Measurements from ENCODE around the gene MOK.

Gene MOK

GRCh38 chr14:102225386-102225785, 79.6 kb downstream of the MOK start:
- H3K4me3 ChIP-seq (replicated peaks; ENCODE audit: low read depth, low read length), result no peak overlapping the region
- DNase-seq (ENCODE audit: low read depth), result no peak
- TF ChIP-seq, protein P1, sequence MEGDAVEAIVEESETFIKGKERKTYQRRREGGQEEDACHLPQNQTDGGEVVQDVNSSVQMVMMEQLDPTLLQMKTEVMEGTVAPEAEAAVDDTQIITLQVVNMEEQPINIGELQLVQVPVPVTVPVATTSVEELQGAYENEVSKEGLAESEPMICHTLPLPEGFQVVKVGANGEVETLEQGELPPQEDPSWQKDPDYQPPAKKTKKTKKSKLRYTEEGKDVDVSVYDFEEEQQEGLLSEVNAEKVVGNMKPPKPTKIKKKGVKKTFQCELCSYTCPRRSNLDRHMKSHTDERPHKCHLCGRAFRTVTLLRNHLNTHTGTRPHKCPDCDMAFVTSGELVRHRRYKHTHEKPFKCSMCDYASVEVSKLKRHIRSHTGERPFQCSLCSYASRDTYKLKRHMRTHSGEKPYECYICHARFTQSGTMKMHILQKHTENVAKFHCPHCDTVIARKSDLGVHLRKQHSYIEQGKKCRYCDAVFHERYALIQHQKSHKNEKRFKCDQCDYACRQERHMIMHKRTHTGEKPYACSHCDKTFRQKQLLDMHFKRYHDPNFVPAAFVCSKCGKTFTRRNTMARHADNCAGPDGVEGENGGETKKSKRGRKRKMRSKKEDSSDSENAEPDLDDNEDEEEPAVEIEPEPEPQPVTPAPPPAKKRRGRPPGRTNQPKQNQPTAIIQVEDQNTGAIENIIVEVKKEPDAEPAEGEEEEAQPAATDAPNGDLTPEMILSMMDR (IDR thresholded peaks at IDR 0.05; ENCODE audit: low read length, missing control alignments), result no peak

- DNase-seq (ENCODE audit: low read depth), result no peak
- TF ChIP-seq, protein P1 (IDR thresholded peaks at IDR 0.05; ENCODE audit: low read length, missing control alignments), result no peak
- no peak overlapping the region for H3K4me3 ChIP-seq (replicated peaks; ENCODE audit: low read depth, low read length)
These were observed 81.3 kb downstream of the MOK start for GRCh38 chr14:102223682-102224081.

DNA sequence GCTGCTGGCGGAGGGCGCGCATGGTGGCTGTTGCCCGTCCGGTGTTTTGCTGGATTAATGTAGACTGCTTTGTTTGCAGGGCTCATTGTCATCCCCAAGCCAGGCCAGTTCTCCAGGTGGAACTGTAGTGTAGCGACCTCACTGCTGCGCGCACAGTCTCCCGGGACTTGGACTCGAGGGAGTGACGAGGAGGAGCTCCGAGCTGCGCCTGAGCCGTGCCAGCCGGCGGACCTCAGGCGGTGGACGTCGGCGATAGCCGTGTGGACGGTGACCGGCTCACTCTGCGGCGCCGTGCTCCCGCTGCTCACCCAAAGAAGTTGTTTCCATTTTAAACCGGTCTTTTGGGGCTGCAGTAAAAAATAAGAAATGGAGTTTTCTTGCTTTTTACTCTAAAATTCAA, 82.2 kb downstream of the MOK start:
- no peak for DNase-seq (ENCODE audit: low read depth)
- TF ChIP-seq, protein P1 (IDR thresholded peaks at IDR 0.05; ENCODE audit: low read length, missing control alignments), result no peak
- no peak overlapping the region for H3K4me3 ChIP-seq (replicated peaks; ENCODE audit: low read depth, low read length)

- DNase-seq (ENCODE audit: low read depth), result no peak
- TF ChIP-seq, protein P1 (IDR thresholded peaks at IDR 0.05; ENCODE audit: low read length, missing control alignments), result no peak
- H3K4me3 ChIP-seq (replicated peaks; ENCODE audit: low read depth, low read length), result no peak overlapping the region
These were observed 82.9 kb downstream of the MOK start for GRCh38 chr14:102222009-102222575.

- TF ChIP-seq, protein P1 (IDR thresholded peaks at IDR 0.05; ENCODE audit: low read length, missing control alignments), result no peak
- DNase-seq (ENCODE audit: low read depth), result peak; percentile 27
- no peak overlapping the region for H3K4me3 ChIP-seq (replicated peaks; ENCODE audit: low read depth, low read length)
These were observed 83.9 kb downstream of the MOK start for GRCh38 chr14:102221026-102221425.

DNA sequence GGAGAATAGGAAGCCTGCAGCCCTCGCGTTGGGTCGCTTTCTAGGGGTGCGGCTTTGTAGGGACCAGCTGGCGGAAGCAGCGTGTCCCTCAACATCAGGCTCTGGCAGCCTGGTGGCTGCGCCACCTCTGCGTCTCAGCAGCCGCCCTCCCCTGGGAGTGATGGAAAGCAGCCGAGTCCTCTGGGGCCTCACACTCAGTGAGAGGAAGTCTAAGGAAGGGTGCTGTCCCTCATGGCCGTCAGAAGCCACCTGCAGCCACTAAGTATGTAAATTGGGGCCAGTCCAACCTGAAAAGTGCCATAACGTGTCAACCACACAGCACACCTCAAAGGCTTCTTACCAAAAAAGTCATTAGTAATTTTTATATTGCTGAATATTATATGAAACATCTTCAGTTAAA, 84.9 kb downstream of the MOK start:
- DNase-seq (ENCODE audit: low read depth), result no peak
- TF ChIP-seq, protein P1 (IDR thresholded peaks at IDR 0.05; ENCODE audit: low read length, missing control alignments), result no peak
- no peak overlapping the region for H3K4me3 ChIP-seq (replicated peaks; ENCODE audit: low read depth, low read length)

DNA sequence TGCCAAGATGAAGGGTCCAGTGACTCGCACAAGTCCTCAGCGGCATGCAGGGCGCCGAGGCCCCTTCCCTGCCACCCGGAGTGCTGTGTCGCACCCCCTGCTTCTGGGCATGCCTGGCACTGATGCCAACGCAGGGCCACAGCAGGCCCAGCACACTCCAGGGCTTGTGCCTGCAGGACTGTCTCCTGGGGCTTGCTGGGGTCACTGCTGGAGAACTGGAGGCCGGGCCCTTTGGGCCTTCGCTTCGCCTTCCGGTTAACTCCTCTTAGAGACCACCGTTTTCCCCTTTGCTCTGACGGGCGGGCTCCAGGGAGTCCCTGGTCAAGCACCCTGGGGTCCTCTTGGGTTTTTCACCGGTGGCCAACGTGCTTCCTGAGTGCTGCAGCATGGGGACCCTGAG, 85.6 kb downstream of the MOK start:
- H3K4me3 ChIP-seq (replicated peaks; ENCODE audit: low read depth, low read length), result no peak overlapping the region
- no peak for DNase-seq (ENCODE audit: low read depth)
- TF ChIP-seq, protein P1 (IDR thresholded peaks at IDR 0.05; ENCODE audit: low read length, missing control alignments), result no peak

Measured in fibroblast of pulmonary artery (primary cell).